Activated CD8-positive, alpha-beta T cell treated with anti-CD3 and anti-CD28 coated beads for 36 hours (primary cell): ENCODE results near the gene TENT5C. TPM values are rescaled to one million over a fixed set of nuclear protein-coding genes. Genes with fewer than 3 reads are reported as not detected.

ENCODE experiments used
- ATAC-seq: fragments of 200-7000 bp; cut with Tn5 transposase; one replicate; pipeline ENCODE4 v1.10.0; 2021; ENCODE audit warnings: mild to moderate bottlenecking, moderate library complexity
- CTCF ChIA-PET: fragments of 350-600 bp; sonication (Branson Sonifier 250); formaldehyde crosslinking; loops from one replicate; lab custom pipeline; 2021; ENCODE audit warnings: antibody characterized with exemption; lab: Charles Lee
- POLR2A ChIA-PET: fragments of 350-600 bp; sonication (Branson Sonifier 250); formaldehyde crosslinking; loops from one replicate; lab custom pipeline; 2021; ENCODE audit warnings: antibody characterized with exemption; lab: Charles Lee
- DNase-seq: peaks from one replicate; pipeline ENCODE4 v3.0.0-alpha.2; 2020
- H3K27ac Mint-ChIP-seq: one replicate; pipeline ENCODE4 v1.8.0; 2021; ENCODE audit warnings: mild to moderate bottlenecking, mixed read lengths
- H3K27me3 Mint-ChIP-seq: one replicate; pipeline ENCODE4 v1.8.0; 2021; ENCODE audit warnings: mixed read lengths
- H3K36me3 Mint-ChIP-seq: one replicate; pipeline ENCODE4 v1.8.0; 2021; ENCODE audit warnings: low read depth, mixed read lengths
- H3K4me1 Mint-ChIP-seq: one replicate; pipeline ENCODE4 v1.8.0; 2021; ENCODE audit warnings: low read depth, mixed read lengths
- H3K4me3 Mint-ChIP-seq: one replicate; pipeline ENCODE4 v1.8.0; 2021; ENCODE audit warnings: mild to moderate bottlenecking, moderate library complexity, mixed read lengths
- H3K9me3 Mint-ChIP-seq: one replicate; pipeline ENCODE4 v1.8.0; 2021; ENCODE audit warnings: mixed read lengths
- intact Hi-C: fragments of 100-400 bp; cut with micrococcal nuclease; formaldehyde crosslinking; loops from one replicate; pipeline ENCODE4 v1.10.0; 2022
- total RNA-seq, 2 experiments: library from RNA; stranded (reverse); gene quantifications; one replicate each; pipeline ENCODE4 v1.2.3, GENCODE V29; 2021
- TF ChIP-seq, protein P1 (sequence below): fragments of 200-600 bp; IDR thresholded peaks from one replicate; pipeline ENCODE4 v1.8.0; 2022; ENCODE audit warnings: antibody characterized with exemption, mild to moderate bottlenecking

Gene TENT5C
- total RNA-seq, 2 experiments from 2014 or later = 13.1 to 13.6 TPM

DNA sequence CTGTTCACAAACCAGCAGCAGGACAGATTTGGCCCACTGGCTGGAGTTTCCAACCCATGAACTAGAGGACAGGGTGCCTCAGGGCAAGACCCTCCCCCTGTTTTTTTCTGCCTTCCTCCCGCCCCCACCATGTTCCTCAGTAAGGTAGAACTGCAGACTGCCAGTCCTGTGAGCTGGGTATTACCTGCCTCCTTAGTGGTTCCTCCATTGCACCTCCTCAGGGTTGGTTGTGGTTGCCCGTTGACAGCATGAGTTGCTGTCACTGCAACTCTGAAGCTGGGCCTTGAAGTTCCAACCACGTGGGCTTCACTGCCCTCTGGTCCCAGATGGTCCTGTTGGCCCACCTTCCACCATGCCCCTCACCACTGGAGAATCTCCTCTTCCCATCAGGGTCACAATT is 28.8 kb downstream of the TENT5C start:
- Mint-ChIP-seq H3K27ac (no peak overlapping the region), H3K4me1 (peaks cover 15% of the 10 kb centered on the region), H3K4me3 (no peak overlapping the region), H3K27me3 (peaks cover 38% of the 10 kb centered on the region), H3K36me3 (no peaks in the 10 kb centered on the region), H3K9me3 (no peaks in the 10 kb centered on the region)
- intact Hi-C loops = no loop called here
- ATAC-seq (no peak), DNase-seq (no peak)
- POLR2A ChIA-PET = no interaction called here
- TF ChIP-seq, protein P1, sequence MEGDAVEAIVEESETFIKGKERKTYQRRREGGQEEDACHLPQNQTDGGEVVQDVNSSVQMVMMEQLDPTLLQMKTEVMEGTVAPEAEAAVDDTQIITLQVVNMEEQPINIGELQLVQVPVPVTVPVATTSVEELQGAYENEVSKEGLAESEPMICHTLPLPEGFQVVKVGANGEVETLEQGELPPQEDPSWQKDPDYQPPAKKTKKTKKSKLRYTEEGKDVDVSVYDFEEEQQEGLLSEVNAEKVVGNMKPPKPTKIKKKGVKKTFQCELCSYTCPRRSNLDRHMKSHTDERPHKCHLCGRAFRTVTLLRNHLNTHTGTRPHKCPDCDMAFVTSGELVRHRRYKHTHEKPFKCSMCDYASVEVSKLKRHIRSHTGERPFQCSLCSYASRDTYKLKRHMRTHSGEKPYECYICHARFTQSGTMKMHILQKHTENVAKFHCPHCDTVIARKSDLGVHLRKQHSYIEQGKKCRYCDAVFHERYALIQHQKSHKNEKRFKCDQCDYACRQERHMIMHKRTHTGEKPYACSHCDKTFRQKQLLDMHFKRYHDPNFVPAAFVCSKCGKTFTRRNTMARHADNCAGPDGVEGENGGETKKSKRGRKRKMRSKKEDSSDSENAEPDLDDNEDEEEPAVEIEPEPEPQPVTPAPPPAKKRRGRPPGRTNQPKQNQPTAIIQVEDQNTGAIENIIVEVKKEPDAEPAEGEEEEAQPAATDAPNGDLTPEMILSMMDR = no peak
- CTCF ChIA-PET = no interaction called here

DNA sequence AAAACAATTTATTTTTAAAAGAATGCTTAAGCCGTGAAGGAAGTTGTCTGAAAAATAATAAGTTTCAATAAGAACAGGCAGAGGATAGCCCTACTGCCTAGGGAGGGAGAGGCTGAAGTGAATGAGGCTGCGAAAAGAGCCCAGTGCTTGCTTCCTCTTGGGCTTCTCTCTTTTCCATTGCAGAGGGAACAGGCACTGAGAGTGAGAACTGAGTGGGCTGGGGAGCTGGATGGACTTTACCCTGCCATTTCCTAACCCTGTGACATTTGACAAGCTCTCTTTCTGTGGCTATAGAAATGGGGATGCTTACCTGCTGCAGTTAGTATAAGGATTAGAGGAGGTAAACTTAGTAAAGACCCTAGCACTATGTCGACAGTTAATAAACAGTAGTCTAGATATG is 30.0 kb downstream of the TENT5C start:
- Mint-ChIP-seq H3K36me3 (no peaks in the 10 kb centered on the region), H3K9me3 (no peaks in the 10 kb centered on the region), H3K4me3 (no peak overlapping the region), H3K4me1 (peaks cover 15% of the 10 kb centered on the region), H3K27ac (no peak overlapping the region), H3K27me3 (peaks cover 41% of the 10 kb centered on the region)
- CTCF ChIA-PET = no interaction called here
- TF ChIP-seq, protein P1 = no peak
- DNase-seq (no peak), ATAC-seq (no peak)
- POLR2A ChIA-PET = interaction anchor here (2.4 kb wide), 1 partner anchor 9 kb away, joined by 6 read pairs; no protein-coding TSS in a partner anchor
- intact Hi-C loops = no loop called here

DNA sequence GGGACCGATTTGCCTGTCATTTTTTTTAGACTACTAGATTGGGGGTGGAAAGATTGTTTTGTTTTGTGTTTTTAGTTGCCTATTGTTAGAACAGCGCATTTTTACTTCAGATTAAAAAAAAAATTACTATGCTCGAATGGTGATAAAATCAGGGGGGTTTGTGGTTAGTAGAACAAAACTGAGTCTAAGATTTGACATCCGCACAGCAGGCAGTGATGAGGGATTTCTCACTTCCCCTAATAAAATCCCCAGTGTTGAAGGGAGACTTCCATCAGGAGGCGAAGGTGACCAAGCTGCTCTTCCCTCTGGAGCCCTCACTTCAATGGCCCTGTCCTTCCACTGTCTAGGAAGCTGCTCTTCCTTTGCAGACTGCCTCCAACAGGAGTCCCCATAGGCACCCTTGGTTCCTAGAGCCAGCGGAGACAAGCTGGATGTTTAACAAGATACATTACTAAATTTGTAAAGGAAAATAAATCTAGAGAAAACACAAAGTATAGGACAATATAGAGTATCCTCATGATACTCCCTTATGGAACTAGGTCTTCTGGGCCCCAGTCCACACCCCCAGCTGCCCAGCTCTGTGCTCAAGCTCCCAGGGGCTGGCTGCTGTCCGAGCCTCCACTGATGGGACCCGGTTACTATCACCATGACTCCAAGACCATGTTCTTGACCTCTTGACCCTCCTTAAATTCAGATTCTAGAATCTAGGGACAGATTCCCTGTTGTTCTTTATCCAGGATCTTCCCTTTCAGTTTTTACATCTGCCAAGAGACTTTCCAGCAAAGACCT is 31.0 kb downstream of the TENT5C start:
- H3K9me3 Mint-ChIP-seq = no peaks in the 10 kb centered on the region
- ChIA-PET POLR2A (interaction anchor here (2.4 kb wide), 1 partner anchor 10 kb away, joined by 6 read pairs; no protein-coding TSS in a partner anchor), CTCF (interaction anchor here (1.1 to 3.0 kb wide), 2 partner anchors 37 to 102 kb away, joined by 3 to 10 read pairs; no protein-coding TSS in a partner anchor)
- H3K36me3 Mint-ChIP-seq = no peaks in the 10 kb centered on the region
- TF ChIP-seq, protein P1 = no peak
- ATAC-seq = no peak
- intact Hi-C loops = no loop called here
- peaks cover 15% of the 10 kb centered on the region for H3K4me1 Mint-ChIP-seq
- peaks cover 41% of the 10 kb centered on the region for H3K27me3 Mint-ChIP-seq
- DNase-seq = no peak
- no peak overlapping the region for H3K4me3 Mint-ChIP-seq
- no peak overlapping the region for H3K27ac Mint-ChIP-seq

DNA sequence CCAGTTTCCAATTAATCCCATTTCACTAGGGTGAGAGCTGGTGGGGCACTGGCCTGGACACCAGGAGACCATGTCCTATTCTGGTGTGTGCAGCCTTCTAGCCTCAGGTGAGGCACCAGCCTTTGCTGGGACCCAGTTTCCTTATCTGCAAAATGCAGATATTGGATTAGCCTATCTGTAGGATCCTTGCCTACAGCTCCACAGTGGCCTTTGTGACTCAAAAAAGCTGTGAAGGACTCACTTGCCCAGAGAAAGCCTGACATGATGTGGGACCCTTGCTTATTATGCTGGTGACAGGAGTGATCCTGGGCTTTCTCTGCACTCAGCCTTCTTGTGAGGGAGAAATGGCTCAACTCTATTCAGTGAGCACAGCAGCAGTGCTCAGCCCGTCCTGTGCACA is 32.3 kb downstream of the TENT5C start:
- no peak for DNase-seq
- ChIA-PET CTCF (interaction anchor here (0.8 to 3.0 kb wide), 2 partner anchors 38 to 103 kb away, joined by 4 to 10 read pairs; no protein-coding TSS in a partner anchor), POLR2A (no interaction called here)
- intact Hi-C loops = no loop called here
- no peaks in the 10 kb centered on the region for H3K9me3 Mint-ChIP-seq
- H3K36me3 Mint-ChIP-seq = no peaks in the 10 kb centered on the region
- H3K4me3 Mint-ChIP-seq = no peak overlapping the region
- H3K27ac Mint-ChIP-seq = no peak overlapping the region
- peaks cover 7% of the 10 kb centered on the region for H3K4me1 Mint-ChIP-seq
- peaks cover 37% of the 10 kb centered on the region for H3K27me3 Mint-ChIP-seq
- TF ChIP-seq, protein P1 = no peak
- ATAC-seq = no peak

DNA sequence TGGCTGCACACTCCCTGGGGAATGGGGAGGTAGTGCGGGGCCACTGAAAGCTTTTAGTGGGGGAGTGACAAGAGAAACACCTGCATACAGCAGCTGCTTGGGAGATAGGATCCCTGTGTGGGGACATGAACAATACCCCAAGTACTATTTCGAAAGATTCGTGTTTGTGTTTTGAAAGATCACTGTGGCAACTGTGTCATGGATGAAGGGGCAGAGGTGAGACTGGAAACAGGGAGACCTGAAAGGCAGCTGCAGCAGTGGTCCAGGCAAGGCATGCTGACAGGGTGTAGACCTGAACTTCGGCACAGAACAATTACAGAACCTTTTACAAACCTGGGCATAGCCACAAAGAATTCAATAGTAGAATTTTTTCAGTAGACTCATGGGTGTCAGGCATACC is 32.9 kb downstream of the TENT5C start:
- TF ChIP-seq, protein P1 = no peak
- no peak for ATAC-seq
- H3K4me3 Mint-ChIP-seq = no peak overlapping the region
- no peaks in the 10 kb centered on the region for H3K9me3 Mint-ChIP-seq
- ChIA-PET CTCF (interaction anchor here (3.0 kb wide), 1 partner anchor 104 kb away, joined by 10 read pairs; no protein-coding TSS in a partner anchor), POLR2A (interaction anchor here (0.8 to 1.3 kb wide), 2 partner anchors 9 to 17 kb away, joined by 3 read pairs; no protein-coding TSS in a partner anchor)
- H3K27ac Mint-ChIP-seq = no peak overlapping the region
- H3K4me1 Mint-ChIP-seq = peaks cover 7% of the 10 kb centered on the region
- H3K36me3 Mint-ChIP-seq = no peaks in the 10 kb centered on the region
- DNase-seq = no peak
- H3K27me3 Mint-ChIP-seq = peaks cover 35% of the 10 kb centered on the region
- intact Hi-C loops = no loop called here
